ENCODE data around the gene NAB1. TPM values are rescaled to one million over a fixed set of nuclear protein-coding genes. Genes with fewer than 3 reads are reported as not detected.
A peak's percentile ranks its signal among the peaks of the same experiment; 100 is the strongest.

NAB1 gene, protein sequence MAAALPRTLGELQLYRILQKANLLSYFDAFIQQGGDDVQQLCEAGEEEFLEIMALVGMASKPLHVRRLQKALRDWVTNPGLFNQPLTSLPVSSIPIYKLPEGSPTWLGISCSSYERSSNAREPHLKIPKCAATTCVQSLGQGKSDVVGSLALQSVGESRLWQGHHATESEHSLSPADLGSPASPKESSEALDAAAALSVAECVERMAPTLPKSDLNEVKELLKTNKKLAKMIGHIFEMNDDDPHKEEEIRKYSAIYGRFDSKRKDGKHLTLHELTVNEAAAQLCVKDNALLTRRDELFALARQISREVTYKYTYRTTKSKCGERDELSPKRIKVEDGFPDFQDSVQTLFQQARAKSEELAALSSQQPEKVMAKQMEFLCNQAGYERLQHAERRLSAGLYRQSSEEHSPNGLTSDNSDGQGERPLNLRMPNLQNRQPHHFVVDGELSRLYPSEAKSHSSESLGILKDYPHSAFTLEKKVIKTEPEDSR
- total RNA-seq (ENCODE audit: low replicate concordance) = 32.9 and 39.7 TPM in 2 replicates
- long read RNA-seq, partial matches to known transcripts = 2 of 9 reads
- long read RNA-seq, other reads (novel, unspliced or antisense) = 5 of 9 reads

DNA sequence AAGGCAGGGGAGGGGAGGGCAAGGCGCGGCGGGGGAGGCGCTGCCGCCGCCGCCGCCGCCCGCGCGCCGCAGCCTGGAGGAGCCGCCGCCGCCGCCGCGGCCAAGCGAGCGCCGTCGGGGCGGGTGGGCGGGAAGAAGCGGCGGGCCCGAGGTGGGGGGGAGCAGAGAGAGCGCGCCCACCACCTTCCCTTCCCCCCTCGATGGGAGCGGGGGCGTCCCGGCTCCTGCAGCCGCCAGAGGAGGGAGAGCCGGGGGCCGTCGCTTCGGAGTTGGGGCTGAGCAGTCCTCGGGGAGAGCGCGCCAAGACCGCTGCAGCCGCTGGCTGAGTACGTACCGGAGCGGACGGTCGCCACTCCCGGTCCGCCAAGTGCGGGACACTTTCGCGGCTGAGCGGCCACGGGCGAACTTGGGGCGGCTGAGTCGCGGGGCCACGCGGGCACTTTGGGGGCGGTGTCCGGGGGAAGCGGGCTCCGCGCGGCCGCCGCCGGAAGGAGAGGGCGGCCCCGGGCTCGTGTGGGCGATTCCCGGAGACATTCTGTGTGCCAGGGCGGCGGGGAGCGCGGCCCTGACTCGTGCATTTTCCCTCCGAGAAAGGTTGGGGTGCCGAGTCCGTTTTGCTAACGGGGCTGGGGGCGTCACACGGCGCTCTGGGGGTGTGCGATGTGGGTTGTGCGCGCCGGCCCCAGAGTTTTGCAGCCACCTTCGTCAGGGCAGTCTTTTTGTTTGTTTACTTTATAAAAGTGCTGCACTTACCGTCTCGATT, at the start of gene NAB1:
Gene NAB1, plus strand, starts transcription at position 49 of the 763 bp plus-strand sequence. CDS start 10,094 bp downstream, outside the sequence.
- H3K4me3 Mint-ChIP-seq = peak within 1 kb of the TSS; percentile 94
- peaks cover 20% of the 10 kb centered on the region for H3K27me3 Mint-ChIP-seq
- peak; percentile 80 for DNase-seq (ENCODE audit: extremely low spot score, unreplicated experiment)
- no peaks in the 10 kb centered on the region for H3K36me3 Mint-ChIP-seq
- H3K4me1 Mint-ChIP-seq (ENCODE audit: unreplicated experiment) = peaks cover 26% of the 10 kb centered on the region
- TF ChIP-seq, protein P1, sequence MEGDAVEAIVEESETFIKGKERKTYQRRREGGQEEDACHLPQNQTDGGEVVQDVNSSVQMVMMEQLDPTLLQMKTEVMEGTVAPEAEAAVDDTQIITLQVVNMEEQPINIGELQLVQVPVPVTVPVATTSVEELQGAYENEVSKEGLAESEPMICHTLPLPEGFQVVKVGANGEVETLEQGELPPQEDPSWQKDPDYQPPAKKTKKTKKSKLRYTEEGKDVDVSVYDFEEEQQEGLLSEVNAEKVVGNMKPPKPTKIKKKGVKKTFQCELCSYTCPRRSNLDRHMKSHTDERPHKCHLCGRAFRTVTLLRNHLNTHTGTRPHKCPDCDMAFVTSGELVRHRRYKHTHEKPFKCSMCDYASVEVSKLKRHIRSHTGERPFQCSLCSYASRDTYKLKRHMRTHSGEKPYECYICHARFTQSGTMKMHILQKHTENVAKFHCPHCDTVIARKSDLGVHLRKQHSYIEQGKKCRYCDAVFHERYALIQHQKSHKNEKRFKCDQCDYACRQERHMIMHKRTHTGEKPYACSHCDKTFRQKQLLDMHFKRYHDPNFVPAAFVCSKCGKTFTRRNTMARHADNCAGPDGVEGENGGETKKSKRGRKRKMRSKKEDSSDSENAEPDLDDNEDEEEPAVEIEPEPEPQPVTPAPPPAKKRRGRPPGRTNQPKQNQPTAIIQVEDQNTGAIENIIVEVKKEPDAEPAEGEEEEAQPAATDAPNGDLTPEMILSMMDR (conservative IDR thresholded peaks at IDR 0.05) = no peak
- H3K27ac Mint-ChIP-seq = peak within 1 kb of the TSS; percentile 84
- no peaks in the 10 kb centered on the region for H3K9me3 Mint-ChIP-seq

DNA sequence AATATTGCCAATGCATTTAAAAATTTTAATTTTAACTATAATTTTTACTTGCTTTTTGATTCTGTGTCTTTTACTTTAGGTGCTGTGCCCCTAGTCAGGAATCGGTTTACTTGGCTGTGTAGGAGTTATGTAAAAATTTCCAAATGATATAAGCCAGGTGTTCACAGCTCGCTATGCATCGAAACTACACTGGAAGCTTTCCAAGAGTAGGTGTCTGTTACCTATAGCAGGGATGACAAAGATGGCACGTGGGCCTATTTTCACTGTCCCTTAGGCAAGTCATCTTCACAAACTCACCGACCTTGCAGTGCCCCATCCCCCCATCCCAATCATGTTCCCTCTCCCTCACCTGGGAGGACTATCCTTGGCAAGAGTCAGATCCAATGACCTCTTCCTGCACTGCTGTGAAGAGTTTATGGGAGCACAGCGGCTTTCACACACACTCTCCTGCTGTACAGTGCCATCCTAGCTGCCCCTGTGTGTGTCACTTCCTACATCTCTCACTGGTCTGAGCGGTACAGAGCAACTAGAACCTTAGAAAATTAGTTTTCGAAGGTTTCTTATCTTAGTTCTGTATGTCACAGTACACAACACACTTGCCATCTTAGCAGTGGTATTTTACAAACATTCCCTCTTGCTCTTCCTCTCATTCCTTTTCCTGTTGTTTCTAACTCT, 49.2 kb upstream of the NAB1 start:
- DNase-seq (ENCODE audit: extremely low spot score, unreplicated experiment) = no peak
- TF ChIP-seq, protein P1 (conservative IDR thresholded peaks at IDR 0.05) = no peak
- Mint-ChIP-seq H3K27ac (no peak overlapping the region), H3K9me3 (peaks cover 9% of the 10 kb centered on the region), H3K4me1 (ENCODE audit: unreplicated experiment) (peaks cover 6% of the 10 kb centered on the region), H3K36me3 (no peaks in the 10 kb centered on the region), H3K27me3 (peaks cover 5% of the 10 kb centered on the region), H3K4me3 (no peak overlapping the region)

DNA sequence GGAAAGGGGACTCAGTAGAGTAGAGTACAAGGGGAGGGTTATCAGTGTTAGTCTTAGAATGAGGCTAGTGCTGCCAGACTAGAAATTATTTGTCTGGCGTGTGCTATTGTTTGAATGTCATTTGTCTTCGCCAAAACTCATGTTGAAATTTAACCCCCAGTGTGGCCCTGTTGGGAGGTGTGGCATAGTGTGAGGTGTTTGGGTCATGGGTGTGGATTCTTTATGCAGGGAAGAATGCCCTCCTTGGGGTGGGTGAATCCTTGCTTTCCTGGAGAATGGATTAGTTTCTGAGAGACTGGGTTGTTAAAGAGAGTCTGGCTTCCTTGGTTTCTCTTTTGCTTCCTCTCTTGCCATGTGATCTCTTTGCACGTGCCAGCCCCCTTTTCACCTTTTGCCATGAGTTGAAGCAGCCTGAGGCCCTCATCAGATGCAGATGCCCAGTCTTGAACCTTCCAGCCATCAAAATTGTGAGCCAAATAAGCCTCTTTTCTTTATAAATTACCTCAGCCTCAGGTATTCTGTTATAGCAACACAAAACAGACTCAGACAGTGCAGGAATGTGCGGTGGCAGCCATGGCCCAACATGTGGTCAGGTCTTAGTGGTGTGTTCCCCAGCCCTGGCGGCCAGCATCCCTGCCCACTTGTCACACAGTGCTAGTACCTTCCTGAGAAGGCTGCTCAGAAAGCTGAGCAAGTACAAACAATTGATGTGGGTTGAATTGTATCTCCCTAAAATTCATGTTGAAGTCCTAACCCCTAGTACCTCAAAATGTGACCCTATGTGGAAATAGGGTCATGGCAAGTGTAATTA, 48.4 kb upstream of the NAB1 start:
- Mint-ChIP-seq H3K27me3 (peaks cover 5% of the 10 kb centered on the region), H3K27ac (no peak overlapping the region), H3K9me3 (peaks cover 6% of the 10 kb centered on the region), H3K4me3 (no peak overlapping the region), H3K36me3 (no peaks in the 10 kb centered on the region), H3K4me1 (ENCODE audit: unreplicated experiment) (peaks cover 6% of the 10 kb centered on the region)
- TF ChIP-seq, protein P1 (conservative IDR thresholded peaks at IDR 0.05) = no peak
- no peak for DNase-seq (ENCODE audit: extremely low spot score, unreplicated experiment)

DNA sequence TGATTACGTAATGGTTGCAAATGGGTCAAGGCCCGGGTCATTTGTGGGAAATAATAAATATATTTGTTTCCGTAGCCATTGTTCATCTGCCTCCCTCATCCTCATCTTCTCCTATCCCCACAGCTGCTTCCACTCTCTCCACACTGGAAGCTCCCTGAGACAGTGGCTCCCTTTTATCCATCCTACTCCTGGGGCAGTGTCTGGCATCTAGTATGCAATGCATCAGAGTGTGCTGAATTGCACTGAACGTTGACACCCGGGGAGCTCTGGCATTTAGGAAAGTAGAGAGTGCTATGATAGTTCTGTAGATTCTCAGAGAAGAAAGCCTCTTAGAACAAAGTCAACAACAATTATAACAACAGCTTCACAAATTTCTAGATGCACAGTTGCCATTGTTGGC, 45.5 kb upstream of the NAB1 start:
- H3K27ac Mint-ChIP-seq = no peak overlapping the region
- DNase-seq (ENCODE audit: extremely low spot score, unreplicated experiment) = no peak
- no peaks in the 10 kb centered on the region for H3K36me3 Mint-ChIP-seq
- H3K27me3 Mint-ChIP-seq = peaks cover 5% of the 10 kb centered on the region
- peaks cover 4% of the 10 kb centered on the region for H3K9me3 Mint-ChIP-seq
- H3K4me3 Mint-ChIP-seq = no peak overlapping the region
- peaks cover 12% of the 10 kb centered on the region for H3K4me1 Mint-ChIP-seq (ENCODE audit: unreplicated experiment)
- TF ChIP-seq, protein P1 (conservative IDR thresholded peaks at IDR 0.05) = no peak
